DOHH2 (cell line): ENCODE measurements around the gene ZW10.

Experiments
- H3F3A ChIP-seq: fragments of 200-600 bp; sonication (generic), shearing (Covaris generic); 2 replicates; pipeline ENCODE4 v1.6.0; 2016; ENCODE audit warnings: antibody characterized with exemption, mild to moderate bottlenecking; ENCODE audit not compliant: control insufficient read depth, insufficient read depth
- H3K27ac ChIP-seq: fragments of 200-600 bp; sonication (generic); 2 replicates; pipeline ENCODE4 v1.5.1; 2014; ENCODE audit warnings: low read depth, mild to moderate bottlenecking, low read length, moderate library complexity
- H3K27me3 ChIP-seq: fragments of 200-600 bp; sonication (generic); 2 replicates; pipeline ENCODE4 v1.6.1; 2014; ENCODE audit warnings: mild to moderate bottlenecking, low read length, mixed read lengths; ENCODE audit not compliant: control insufficient read depth
- H3K36me3 ChIP-seq: fragments of 200-600 bp; sonication (generic); 2 replicates; pipeline ENCODE4 v1.6.1; 2014; ENCODE audit warnings: mild to moderate bottlenecking, low read length, moderate library complexity, mixed read lengths; ENCODE audit not compliant: control insufficient read depth
- H3K4me1 ChIP-seq: fragments of 200-600 bp; sonication (generic); 2 replicates; pipeline ENCODE4 v1.6.1; 2014; ENCODE audit warnings: mild to moderate bottlenecking, low read length, mixed read lengths; ENCODE audit not compliant: control insufficient read depth
- H3K4me2 ChIP-seq: fragments of 200-600 bp; sonication (generic); 2 replicates; pipeline ENCODE4 v1.6.0; 2014; ENCODE audit warnings: mild to moderate bottlenecking, low read length, moderate library complexity
- H3K4me3 ChIP-seq: fragments of 200-600 bp; sonication (generic); 2 replicates; pipeline ENCODE4 v1.5.1; 2014; ENCODE audit warnings: mild to moderate bottlenecking, low read length, mixed read lengths
- H3K79me2 ChIP-seq: fragments of 200-600 bp; sonication (generic); 2 replicates; pipeline ENCODE4 v1.6.1; 2014; ENCODE audit warnings: mild to moderate bottlenecking, low read length, mixed read lengths; ENCODE audit not compliant: control insufficient read depth
- H3K9me2 ChIP-seq: fragments of 200-600 bp; sonication (generic); replicated peaks from 2 replicates; pipeline ENCODE4 v1.6.1; 2014; ENCODE audit warnings: mild to moderate bottlenecking, low read length, mixed read lengths; ENCODE audit not compliant: control insufficient read depth
- H3K9me3 ChIP-seq: fragments of 200-600 bp; sonication (generic); 2 replicates; pipeline ENCODE4 v1.6.1; 2014; ENCODE audit warnings: antibody characterized with exemption, low read length, mixed read lengths; ENCODE audit not compliant: control insufficient read depth, insufficient read depth
- H4K20me1 ChIP-seq: fragments of 200-600 bp; sonication (generic); 2 replicates; pipeline ENCODE4 v1.6.0; 2014; ENCODE audit warnings: low read depth, mild to moderate bottlenecking, antibody characterized with exemption, low read length, moderate library complexity; ENCODE audit not compliant: control insufficient read depth, insufficient read depth
- CTCF ChIP-seq: fragments of 200-600 bp; sonication (generic); IDR thresholded peaks from one replicate; pipeline ENCODE4 v1.5.1; 2014; ENCODE audit warnings: antibody characterized with exemption, mild to moderate bottlenecking, low read depth, low read length; ENCODE audit not compliant: poor library complexity, severe bottlenecking
- EZH2phosphoT487 ChIP-seq: fragments of 200-600 bp; sonication (generic); IDR thresholded peaks from 2 replicates; pipeline ENCODE4 v1.6.1; 2017; ENCODE audit warnings: borderline replicate concordance, mild to moderate bottlenecking, antibody characterized with exemption, low read length, moderate library complexity, mixed read lengths

Gene ZW10

GRCh38 chr11:113817162-113817561 lies 43.7 kb upstream of the ZW10 start:
- H3K79me2 ChIP-seq: no peaks in the 10 kb centered on the region
- no peaks in the 10 kb centered on the region for H3F3A ChIP-seq
- TF ChIP-seq CTCF (no peak), EZH2phosphoT487 (no peak)
- H3K36me3 ChIP-seq: peaks cover 44% of the 10 kb centered on the region
- H3K27me3 ChIP-seq: no peaks in the 10 kb centered on the region
- peaks cover 6% of the 10 kb centered on the region for H3K4me1 ChIP-seq
- H3K27ac ChIP-seq: no peak overlapping the region
- no peaks in the 10 kb centered on the region for H3K9me3 ChIP-seq
- no peaks in the 10 kb centered on the region for H4K20me1 ChIP-seq
- no peak overlapping the region for H3K4me3 ChIP-seq
- no peak overlapping the region for H3K4me2 ChIP-seq
- no peaks in the 10 kb centered on the region for H3K9me2 ChIP-seq

DNA sequence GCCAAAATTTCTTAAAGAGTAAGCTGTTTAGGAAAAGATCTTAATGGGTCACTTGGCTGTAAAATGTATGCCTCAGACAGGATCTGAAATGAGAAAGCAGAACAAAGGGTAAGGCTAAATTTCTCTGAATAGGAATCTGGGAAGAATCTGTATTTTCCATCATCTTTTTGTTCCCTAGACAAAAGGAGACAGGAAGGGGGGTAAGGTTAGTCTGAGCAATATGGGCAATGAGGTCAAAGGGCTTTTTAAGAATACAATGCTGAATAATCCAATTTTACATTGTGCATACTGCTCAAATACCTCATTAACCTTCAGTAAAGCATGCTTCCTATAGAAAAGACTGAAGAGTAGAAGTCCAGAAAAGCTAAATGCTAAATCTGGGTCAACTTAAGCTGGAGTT lies 40.7 kb upstream of the ZW10 start:
- Histone ChIP-seq H3K9me2 (no peaks in the 10 kb centered on the region), H3K4me3 (no peak overlapping the region), H3K4me1 (peaks cover 6% of the 10 kb centered on the region), H3K9me3 (no peaks in the 10 kb centered on the region), H4K20me1 (no peaks in the 10 kb centered on the region), H3K27me3 (no peaks in the 10 kb centered on the region), H3F3A (no peaks in the 10 kb centered on the region), H3K27ac (no peak overlapping the region), H3K4me2 (no peak overlapping the region), H3K79me2 (no peaks in the 10 kb centered on the region), H3K36me3 (peaks cover 43% of the 10 kb centered on the region)
- TF ChIP-seq CTCF (no peak), EZH2phosphoT487 (no peak)

GRCh38 chr11:113808931-113809330 lies 35.4 kb upstream of the ZW10 start:
- Histone ChIP-seq H4K20me1 (no peaks in the 10 kb centered on the region), H3K9me2 (no peaks in the 10 kb centered on the region), H3K36me3 (peaks cover 71% of the 10 kb centered on the region), H3K4me3 (no peak overlapping the region), H3K27ac (no peak overlapping the region), H3K27me3 (no peaks in the 10 kb centered on the region), H3K4me1 (peaks cover 6% of the 10 kb centered on the region), H3K79me2 (no peaks in the 10 kb centered on the region), H3K4me2 (no peak overlapping the region), H3K9me3 (no peaks in the 10 kb centered on the region), H3F3A (no peaks in the 10 kb centered on the region)
- TF ChIP-seq EZH2phosphoT487 (no peak), CTCF (no peak)

- TF ChIP-seq CTCF (peak; percentile 61), EZH2phosphoT487 (no peak)
- H3F3A ChIP-seq: no peaks in the 10 kb centered on the region
- no peak overlapping the region for H3K27ac ChIP-seq
- no peaks in the 10 kb centered on the region for H3K9me3 ChIP-seq
- H4K20me1 ChIP-seq: no peaks in the 10 kb centered on the region
- no peaks in the 10 kb centered on the region for H3K4me1 ChIP-seq
- H3K4me3 ChIP-seq: no peak overlapping the region
- H3K27me3 ChIP-seq: no peaks in the 10 kb centered on the region
- H3K79me2 ChIP-seq: no peaks in the 10 kb centered on the region
- peaks cover 81% of the 10 kb centered on the region for H3K36me3 ChIP-seq
- H3K9me2 ChIP-seq: no peaks in the 10 kb centered on the region
- H3K4me2 ChIP-seq: no peak overlapping the region
Observed at GRCh38 chr11:113806406-113806805, 32.9 kb upstream of the ZW10 start.
